Chondrocyte (in vitro differentiated cells): ENCODE measurements around the gene SUCLG2. TPM values are rescaled to one million over a fixed set of nuclear protein-coding genes. Genes with fewer than 3 reads are reported as not detected.
A peak's percentile ranks its signal among the peaks of the same experiment; 100 is the strongest.

ENCODE experiments used
- DNase-seq: peaks from one replicate; pipeline ENCODE4 v3.0.0; 2021; ENCODE audit warnings: mixed read lengths, low spot score
- H3K27ac Mint-ChIP-seq: one replicate; pipeline ENCODE4 v1.8.0; 2021; ENCODE audit warnings: mild to moderate bottlenecking, moderate library complexity, mixed read lengths; ENCODE audit not compliant: unreplicated experiment
- H3K27me3 Mint-ChIP-seq: 2 replicates; pipeline ENCODE4 v1.8.0; 2021; ENCODE audit warnings: low read depth, mixed read lengths
- H3K36me3 Mint-ChIP-seq: 2 replicates; pipeline ENCODE4 v1.8.0; 2021; ENCODE audit warnings: low read depth, mixed read lengths
- H3K4me1 Mint-ChIP-seq: 2 replicates; pipeline ENCODE4 v1.8.0; 2021; ENCODE audit warnings: low read depth, mild to moderate bottlenecking, mixed read lengths
- H3K4me3 Mint-ChIP-seq: one replicate; pipeline ENCODE4 v1.8.0; 2021; ENCODE audit warnings: mild to moderate bottlenecking, moderate library complexity, mixed read lengths; ENCODE audit not compliant: unreplicated experiment
- H3K9me3 Mint-ChIP-seq: 2 replicates; pipeline ENCODE4 v1.8.0; 2021; ENCODE audit warnings: low read depth, mixed read lengths
- CTCF ChIP-seq: fragments of 200-600 bp; sonication (generic); IDR thresholded peaks from 2 replicates; pipeline ENCODE4 v1.5.0; 2021; ENCODE audit warnings: antibody characterized with exemption, mild to moderate bottlenecking, moderate library complexity
- total RNA-seq: library from RNA; stranded (reverse); gene quantifications from 3 replicates; pipeline ENCODE4 v1.2.1, GENCODE V29; 2021

SUCLG2 gene
- total RNA-seq, 1 donor from 2014 or later = 24.3 TPM

DNA sequence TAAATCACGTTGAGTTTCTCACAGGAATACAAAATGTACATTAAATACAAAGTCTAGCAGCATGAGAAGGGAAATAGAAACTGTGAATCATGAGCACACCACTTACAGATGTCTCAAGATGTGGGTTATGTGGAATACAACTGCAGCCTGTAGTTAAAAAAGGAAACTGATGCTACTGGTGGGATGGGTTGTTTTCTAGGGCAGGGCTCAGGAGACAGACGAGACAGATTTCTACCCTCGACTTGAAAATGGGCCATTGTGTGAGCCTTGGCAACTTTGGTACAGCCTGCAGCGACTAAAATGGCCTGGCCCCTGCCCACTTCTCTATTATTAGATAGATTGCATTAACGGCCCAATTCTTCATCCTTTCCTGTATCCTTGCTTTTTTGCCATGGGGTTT lies 293.1 kb downstream of the SUCLG2 start:
- Mint-ChIP-seq H3K27ac (no peak overlapping the region), H3K36me3 (no peaks in the 10 kb centered on the region), H3K9me3 (peaks cover 5% of the 10 kb centered on the region), H3K27me3 (no peaks in the 10 kb centered on the region), H3K4me1 (no peaks in the 10 kb centered on the region), H3K4me3 (no peak overlapping the region)
- no peak for TF ChIP-seq CTCF
- DNase-seq = no peak

DNA sequence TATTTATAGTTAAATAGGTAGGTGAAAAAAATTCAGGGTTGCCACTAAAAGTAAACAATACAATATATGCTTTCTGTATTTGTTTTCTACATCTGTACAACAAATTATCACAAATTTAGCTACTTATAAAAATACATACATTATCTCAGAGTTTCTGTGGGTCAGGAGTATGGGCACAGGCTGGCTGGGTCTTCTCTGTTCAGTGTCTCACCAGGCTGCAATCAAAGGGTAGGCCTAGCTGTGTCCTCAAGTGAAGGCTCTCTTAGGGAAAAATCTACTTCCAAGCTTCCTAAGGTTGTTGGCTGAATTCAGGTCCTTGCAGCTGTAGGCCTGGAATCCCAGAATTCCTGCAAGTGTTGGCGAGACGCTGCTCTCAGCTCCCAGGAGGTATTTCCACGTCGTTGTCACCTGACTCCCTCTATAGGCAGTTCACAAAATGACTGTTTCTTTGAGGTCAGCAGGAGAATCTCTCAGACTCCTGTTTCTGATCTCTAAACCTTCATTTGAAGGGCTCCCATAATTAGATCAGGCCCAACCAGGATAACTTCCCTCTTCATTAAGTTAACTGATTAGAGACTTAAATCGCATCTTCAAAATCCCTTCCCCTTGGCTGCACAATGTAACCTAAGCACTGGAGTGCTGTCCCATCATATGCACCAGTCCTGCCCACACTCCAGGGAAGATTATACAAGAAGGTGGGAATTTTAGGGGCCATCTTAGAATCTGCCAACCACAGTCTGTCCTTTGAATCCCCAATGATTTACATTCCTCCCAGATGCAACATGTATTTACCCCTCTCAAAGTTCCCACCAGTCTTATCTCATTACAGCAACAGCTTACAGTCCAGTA lies 296.6 kb downstream of the SUCLG2 start:
- Mint-ChIP-seq H3K9me3 (peaks cover 5% of the 10 kb centered on the region), H3K4me3 (no peak overlapping the region), H3K36me3 (peaks cover 2% of the 10 kb centered on the region), H3K4me1 (no peaks in the 10 kb centered on the region), H3K27ac (no peak overlapping the region), H3K27me3 (no peaks in the 10 kb centered on the region)
- TF ChIP-seq CTCF = peak; percentile 64
- no peak for DNase-seq

- H3K4me3 Mint-ChIP-seq = no peak overlapping the region
- no peaks in the 10 kb centered on the region for H3K4me1 Mint-ChIP-seq
- H3K27me3 Mint-ChIP-seq = peaks cover 1% of the 10 kb centered on the region
- no peak for TF ChIP-seq CTCF
- peaks cover 7% of the 10 kb centered on the region for H3K9me3 Mint-ChIP-seq
- no peak for DNase-seq
- H3K36me3 Mint-ChIP-seq = peaks cover 3% of the 10 kb centered on the region
- no peak overlapping the region for H3K27ac Mint-ChIP-seq
Measured at GRCh38 chr3:67349551-67350174, 304.7 kb downstream of the SUCLG2 start.

DNA sequence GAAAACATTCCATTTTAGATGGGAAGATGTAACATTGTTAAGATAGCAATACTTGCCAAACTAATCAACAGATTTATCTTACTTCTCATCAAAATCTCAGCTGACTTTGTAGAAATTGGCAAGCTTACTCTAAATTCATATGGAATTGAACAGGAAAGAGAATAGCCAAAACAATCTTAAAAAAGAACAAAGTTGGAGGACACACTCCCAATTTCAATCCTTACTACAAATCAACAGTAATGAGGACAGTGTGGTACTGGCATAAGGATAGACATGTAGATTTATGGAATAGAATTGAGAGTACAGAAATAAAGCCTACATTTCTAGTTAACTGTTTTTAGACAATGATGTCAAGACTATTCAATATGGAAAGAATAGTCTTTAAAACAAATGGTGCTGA lies 308.3 kb downstream of the SUCLG2 start:
- Mint-ChIP-seq H3K27me3 (no peaks in the 10 kb centered on the region), H3K9me3 (peaks cover 19% of the 10 kb centered on the region), H3K36me3 (peaks cover 2% of the 10 kb centered on the region), H3K4me3 (no peak overlapping the region), H3K27ac (no peak overlapping the region), H3K4me1 (no peaks in the 10 kb centered on the region)
- TF ChIP-seq CTCF = no peak
- no peak for DNase-seq

GRCh38 chr3:67335813-67336212 lies 318.6 kb downstream of the SUCLG2 start:
- DNase-seq = no peak
- Mint-ChIP-seq H3K27me3 (peaks cover 2% of the 10 kb centered on the region), H3K36me3 (no peaks in the 10 kb centered on the region), H3K4me1 (no peaks in the 10 kb centered on the region), H3K9me3 (peaks cover 40% of the 10 kb centered on the region), H3K4me3 (no peak overlapping the region), H3K27ac (no peak overlapping the region)
- TF ChIP-seq CTCF = no peak
